Epithelial cell of proximal tubule (primary cell): ENCODE results near the gene STAM. TPM values are rescaled to one million over a fixed set of nuclear protein-coding genes. Genes with fewer than 3 reads are reported as not detected.

Experiments
- DNase-seq: peaks from one replicate; pipeline ENCODE4 v3.0.0-alpha.2; 2011; ENCODE audit warnings: low read depth
- H3K4me3 ChIP-seq: 2 replicates; pipeline ENCODE4 v1.5.1; 2011; ENCODE audit warnings: low read depth, mild to moderate bottlenecking, low read length
- total RNA-seq: library from RNA; depleted of rRNA; stranded (reverse); fragments of >200 nt; gene quantifications from 2 replicates; pipeline ENCODE4 v1.2.3, GENCODE V29; 2015
- TF ChIP-seq, protein P1 (sequence below): conservative IDR thresholded peaks from 2 replicates; pipeline ENCODE4 v1.5.1; 2012; ENCODE audit warnings: low read depth, mild to moderate bottlenecking, low read length

Gene STAM
- total RNA-seq, 1 donor from 2014 or later: 21.6 TPM

DNA sequence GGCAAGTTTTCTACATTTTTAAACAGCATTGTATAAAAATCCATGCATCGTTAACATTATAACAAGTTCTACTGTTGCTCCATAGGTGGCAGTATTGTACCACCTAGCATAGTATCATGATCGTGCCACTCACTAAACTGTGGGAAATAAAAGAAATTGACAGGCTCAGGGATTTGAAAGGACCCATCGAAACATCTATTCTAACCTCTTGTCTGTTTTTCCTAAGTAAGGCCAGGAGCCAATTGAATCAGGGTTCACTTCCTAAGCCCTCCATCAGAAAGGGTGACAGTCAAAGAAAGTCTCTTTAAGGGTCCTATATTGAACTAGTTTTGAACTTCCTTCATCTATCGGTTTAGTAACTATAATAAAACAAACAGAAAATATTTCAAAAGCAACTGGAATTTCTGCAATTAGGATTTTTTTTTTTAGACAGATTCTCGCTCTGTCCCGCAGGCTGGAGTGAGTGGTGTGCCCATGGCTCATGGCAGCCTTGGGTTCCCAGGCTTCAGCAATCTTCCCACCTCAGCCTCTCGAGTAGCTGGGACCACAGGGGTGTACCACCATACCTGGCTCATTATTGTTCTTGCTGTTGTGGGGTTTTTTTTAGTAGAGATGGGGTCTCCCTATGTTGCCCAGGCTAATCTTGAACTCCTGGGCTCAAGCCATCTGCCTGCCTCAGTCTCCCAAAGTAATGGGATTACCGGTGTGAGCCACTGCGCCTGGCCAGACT is 36.2 kb upstream of the STAM start:
- no peak for DNase-seq
- H3K4me3 ChIP-seq: no peak overlapping the region
- TF ChIP-seq, protein P1, sequence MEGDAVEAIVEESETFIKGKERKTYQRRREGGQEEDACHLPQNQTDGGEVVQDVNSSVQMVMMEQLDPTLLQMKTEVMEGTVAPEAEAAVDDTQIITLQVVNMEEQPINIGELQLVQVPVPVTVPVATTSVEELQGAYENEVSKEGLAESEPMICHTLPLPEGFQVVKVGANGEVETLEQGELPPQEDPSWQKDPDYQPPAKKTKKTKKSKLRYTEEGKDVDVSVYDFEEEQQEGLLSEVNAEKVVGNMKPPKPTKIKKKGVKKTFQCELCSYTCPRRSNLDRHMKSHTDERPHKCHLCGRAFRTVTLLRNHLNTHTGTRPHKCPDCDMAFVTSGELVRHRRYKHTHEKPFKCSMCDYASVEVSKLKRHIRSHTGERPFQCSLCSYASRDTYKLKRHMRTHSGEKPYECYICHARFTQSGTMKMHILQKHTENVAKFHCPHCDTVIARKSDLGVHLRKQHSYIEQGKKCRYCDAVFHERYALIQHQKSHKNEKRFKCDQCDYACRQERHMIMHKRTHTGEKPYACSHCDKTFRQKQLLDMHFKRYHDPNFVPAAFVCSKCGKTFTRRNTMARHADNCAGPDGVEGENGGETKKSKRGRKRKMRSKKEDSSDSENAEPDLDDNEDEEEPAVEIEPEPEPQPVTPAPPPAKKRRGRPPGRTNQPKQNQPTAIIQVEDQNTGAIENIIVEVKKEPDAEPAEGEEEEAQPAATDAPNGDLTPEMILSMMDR: peak; percentile 88

DNA sequence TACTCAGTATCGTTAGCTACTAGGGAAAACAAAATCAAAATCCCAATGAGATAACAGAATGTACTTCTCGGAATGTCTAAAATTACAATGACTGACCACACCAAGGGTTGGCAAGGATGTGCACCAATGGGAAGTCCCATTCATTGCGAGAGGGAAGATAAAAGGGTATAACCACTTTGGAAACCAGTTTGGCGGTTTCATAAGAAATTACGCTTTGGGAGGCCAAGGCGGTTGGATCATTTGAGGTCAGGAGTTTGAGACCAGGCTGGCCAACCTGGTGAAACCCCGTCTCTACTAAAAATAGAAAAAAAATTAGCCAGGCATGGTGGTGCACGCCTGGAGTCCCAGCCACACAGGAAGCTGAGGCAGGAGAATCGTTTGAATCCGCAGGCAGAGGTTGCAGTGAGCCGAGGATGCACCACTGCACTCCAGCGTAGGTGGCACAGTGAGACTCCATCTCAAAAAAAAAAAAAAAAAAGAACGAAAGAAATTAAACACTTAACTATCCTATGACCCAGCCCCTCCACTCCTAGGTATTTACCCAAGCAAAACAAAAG is 34.4 kb upstream of the STAM start:
- TF ChIP-seq, protein P1: no peak
- DNase-seq: no peak
- H3K4me3 ChIP-seq: no peak overlapping the region

DNA sequence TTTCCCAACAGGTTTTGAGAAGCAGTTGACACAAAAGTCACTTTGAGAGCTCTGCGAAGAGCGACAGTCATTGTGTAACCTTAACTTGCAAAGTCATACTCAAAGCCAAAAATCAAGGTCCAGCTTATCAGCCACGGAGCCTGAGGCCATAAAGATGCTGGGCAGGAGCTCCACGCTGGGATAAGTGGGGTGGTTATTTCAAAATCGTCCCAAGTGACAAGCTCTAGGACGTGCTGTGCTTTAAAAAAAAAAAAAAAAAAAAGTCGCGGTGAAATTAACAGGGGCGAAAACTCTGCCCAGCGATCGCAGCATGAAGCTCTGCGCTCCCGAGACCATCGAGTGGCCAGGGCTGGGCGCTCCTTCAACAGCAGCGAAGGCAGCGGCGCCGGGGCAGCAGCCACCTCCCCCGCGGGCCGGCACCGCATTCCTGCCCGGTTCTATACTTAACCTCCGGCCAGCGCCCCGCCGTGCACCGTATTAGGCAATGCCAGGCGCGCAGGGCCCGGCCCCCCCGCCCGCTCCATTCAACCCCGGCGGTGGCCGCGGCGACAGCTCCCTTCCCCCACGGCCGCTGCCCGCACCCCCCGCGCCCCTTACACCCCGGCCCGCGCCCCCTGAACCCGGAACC is 27.4 kb upstream of the STAM start:
- TF ChIP-seq, protein P1: no peak
- no peak for DNase-seq
- peak overlapping the region; percentile 75 for H3K4me3 ChIP-seq

DNA sequence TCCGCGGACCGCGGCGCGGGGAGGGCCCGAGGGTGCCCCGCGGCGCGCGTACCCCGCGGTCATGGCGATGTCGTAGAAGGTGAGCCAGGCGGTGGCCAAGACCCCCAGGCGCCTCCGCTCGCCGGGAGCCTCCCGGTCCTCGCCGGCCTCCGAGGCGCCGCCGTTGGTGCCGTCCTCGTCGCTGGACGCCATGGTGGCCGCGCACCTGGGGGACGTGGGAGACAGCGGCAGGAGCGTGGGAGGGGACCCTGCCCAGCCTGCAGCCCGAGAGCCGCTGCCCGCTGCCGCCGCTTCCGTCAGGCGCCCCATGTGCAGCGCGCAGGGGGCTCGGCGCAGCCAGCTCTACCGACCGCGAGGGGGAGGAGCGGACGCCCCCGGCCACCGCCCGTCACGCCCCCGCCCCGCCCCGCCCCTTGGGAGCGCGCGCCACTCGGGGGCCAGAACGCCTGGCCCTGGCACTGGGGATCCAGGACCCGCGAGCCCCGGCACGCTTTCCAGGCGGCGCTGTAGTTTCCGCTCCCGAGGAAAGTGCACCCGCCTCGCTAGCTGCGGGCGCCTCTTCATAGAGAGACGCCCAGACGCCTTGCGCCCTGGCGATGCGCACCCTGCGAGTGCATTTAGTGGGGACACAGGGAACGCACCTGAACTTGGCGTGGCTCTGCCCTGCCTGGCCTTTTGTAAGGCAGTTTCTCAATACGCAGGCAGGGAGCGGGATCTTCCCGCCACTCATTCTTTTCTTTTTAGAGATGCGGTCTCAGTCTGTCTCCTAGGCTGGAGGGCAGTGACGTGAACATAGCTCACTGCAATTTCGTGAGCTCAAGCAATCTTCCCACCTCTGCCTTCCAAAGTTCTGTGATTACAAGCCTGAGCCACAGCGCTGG is 26.7 kb upstream of the STAM start, which contains the start of gene HACD1:
TSS of gene HACD1 (minus strand) at position 344 of the 881 bp plus-strand sequence. CDS start at position 309, 35 bp downstream.
- H3K4me3 ChIP-seq: peak within 1 kb of the TSS; percentile 75
- TF ChIP-seq, protein P1: no peak
- DNase-seq: no peak

DNA sequence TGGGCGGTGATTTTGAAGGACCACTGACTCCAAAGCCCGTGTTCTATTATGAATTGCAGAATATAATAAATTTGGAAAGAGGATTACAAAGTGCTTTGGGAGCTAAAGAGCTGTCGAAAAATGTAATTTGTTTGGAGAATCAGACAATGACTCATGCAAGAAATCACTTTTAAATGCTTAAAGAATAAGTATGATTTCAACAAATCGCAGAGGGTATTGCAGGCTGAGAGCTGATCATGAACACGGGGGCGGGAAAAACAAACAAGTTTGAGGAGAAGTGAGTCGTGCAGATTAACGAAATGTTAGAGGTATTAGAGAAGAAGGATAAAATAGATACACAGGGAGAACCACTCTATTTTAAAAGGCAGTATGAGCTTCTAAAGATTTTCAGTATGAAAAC is 21.9 kb upstream of the STAM start:
- TF ChIP-seq, protein P1: no peak
- DNase-seq: no peak
- H3K4me3 ChIP-seq: no peak overlapping the region

DNA sequence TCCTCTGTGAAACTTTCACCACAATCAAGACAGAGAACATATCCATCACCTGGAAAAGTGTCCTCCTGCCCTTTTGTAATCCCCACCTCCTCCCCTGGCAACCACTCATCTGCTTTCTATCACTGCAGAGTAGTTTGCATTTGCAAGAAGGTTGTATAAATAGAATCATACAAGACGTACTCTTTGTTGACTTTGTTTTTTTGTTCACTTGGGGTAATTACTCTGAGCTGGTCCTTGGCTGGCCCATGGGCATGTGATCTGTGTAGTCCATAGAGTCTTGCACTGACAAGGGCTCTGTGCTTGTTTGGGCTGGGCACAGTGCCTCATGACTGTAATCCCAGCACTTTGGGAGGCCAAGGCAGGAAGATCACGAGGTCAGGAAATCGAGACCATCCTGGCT is 19.0 kb upstream of the STAM start:
- DNase-seq: no peak
- H3K4me3 ChIP-seq: no peak overlapping the region
- TF ChIP-seq, protein P1: no peak
